ENCODE measurements around the gene EHF. TPM values are rescaled to one million over a fixed set of nuclear protein-coding genes. Genes with fewer than 3 reads are reported as not detected.

Gene EHF
- 0.83 to 1.7 TPM (median 1.2 TPM) in 5 replicates for total RNA-seq (2022; extraction: Qiagen RNA extraction)

DNA sequence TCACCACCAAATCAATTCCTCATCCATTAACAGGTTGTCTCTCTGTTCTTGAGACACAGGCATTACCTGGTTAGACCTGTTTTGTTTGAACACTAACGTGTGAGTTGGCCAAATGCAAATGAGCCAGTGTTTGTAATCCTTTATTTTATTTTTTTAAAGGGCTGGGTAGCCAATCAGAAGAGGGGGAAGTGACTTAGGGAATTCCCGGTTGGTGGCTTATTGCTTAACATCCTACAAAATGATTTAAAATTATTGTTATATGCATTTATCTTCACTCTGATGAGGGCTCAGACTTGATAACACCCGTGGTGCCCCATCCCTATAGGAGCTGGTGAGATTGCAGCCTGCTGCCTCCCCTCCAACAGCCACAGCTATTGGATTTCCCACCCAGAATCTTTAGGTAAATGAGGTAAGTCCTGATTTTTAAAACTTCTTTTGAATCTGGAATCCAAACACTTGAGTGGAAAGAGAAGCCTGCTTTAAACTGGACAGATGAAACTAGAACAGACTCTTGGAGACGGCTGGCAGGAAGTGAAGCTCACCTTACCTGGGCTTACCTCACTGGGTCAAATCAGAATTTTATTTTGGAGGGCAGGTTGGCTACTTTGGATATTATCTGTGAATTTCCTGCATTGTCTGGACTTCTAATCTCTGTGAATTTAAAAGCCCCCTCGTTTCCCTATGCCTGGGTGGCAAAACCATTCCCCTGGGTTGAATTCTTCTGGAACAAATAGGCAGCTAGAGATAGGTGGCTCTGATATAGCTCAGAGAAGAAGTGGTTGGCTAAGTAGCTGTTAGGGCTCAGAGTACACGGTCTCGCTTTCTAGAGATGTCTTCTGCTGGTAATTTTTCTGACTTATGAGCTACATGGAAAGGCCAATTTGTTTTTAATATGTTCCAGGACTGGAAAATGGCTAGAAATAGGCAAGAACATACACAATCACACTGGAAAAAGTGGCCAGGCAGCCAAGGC, at the start of gene EHF:
EHF (plus strand) TSS at position 274 of the 973 bp plus-strand sequence. CDS start 21,538 bp downstream, outside the sequence.

Other genes starting within 250 kb of the EHF start
- gene CAT, start 182.2 kb upstream of the EHF start, total RNA-seq (2022; extraction: Qiagen RNA extraction) = 35.7 to 41.6 TPM (median 38.4 TPM) in 5 replicates
- not detected in 5 replicates for gene ELF5, start 107.3 kb upstream of the EHF start, total RNA-seq (2022; extraction: Qiagen RNA extraction)